OCI-LY7 (cell line): Measurements from ENCODE around the gene NR0B1.

Experiments used
- EZH2phosphoT487 ChIP-seq: fragments of 200-600 bp; sonication (generic); IDR thresholded peaks from 2 replicates; pipeline ENCODE4 v1.6.1; 2018; ENCODE audit warnings: low read depth, borderline replicate concordance, mild to moderate bottlenecking, mixed run types, antibody characterized with exemption, low read length, moderate library complexity, mixed read lengths
- TF ChIP-seq, protein P1 (sequence below): fragments of 200-600 bp; sonication (generic); conservative IDR thresholded peaks from 2 replicates; pipeline ENCODE4 v1.5.1; 2014; ENCODE audit warnings: mild to moderate bottlenecking, antibody characterized with exemption, low read length, moderate library complexity, mixed read lengths

DNA sequence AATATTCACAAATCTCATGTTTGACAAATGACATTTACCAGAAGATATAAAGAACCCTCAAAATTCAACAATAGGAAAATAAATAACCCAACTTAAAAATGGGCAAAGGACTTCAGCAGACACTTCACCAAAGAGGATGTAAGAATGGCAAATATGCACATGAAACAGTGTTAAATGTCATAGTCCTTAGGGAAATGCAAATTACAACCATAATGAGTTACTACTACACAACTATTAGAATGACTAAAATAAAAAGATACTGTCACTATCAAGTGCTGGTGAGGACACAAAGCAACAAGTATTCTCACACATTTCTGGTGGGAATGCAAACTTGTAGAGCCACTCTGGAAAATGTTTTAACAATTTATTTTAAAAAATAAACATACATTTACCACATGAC lies 40.8 kb upstream of the NR0B1 start:
- TF ChIP-seq, protein P1, sequence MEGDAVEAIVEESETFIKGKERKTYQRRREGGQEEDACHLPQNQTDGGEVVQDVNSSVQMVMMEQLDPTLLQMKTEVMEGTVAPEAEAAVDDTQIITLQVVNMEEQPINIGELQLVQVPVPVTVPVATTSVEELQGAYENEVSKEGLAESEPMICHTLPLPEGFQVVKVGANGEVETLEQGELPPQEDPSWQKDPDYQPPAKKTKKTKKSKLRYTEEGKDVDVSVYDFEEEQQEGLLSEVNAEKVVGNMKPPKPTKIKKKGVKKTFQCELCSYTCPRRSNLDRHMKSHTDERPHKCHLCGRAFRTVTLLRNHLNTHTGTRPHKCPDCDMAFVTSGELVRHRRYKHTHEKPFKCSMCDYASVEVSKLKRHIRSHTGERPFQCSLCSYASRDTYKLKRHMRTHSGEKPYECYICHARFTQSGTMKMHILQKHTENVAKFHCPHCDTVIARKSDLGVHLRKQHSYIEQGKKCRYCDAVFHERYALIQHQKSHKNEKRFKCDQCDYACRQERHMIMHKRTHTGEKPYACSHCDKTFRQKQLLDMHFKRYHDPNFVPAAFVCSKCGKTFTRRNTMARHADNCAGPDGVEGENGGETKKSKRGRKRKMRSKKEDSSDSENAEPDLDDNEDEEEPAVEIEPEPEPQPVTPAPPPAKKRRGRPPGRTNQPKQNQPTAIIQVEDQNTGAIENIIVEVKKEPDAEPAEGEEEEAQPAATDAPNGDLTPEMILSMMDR = no peak
- no peak for TF ChIP-seq EZH2phosphoT487
